NCI-H1436 (cell line): ENCODE results near the gene CTF1.
"Not testable (repeated sequence)": the region's sequence is repeated elsewhere in the genome, so short reads cannot be mapped to it uniquely, and the experiment has no call there.

Experiments
- DNase-seq: peaks from one replicate; lab custom pipeline; 2025; lab: John Stamatoyannopoulos, UW

The CTF1 gene

DNA sequence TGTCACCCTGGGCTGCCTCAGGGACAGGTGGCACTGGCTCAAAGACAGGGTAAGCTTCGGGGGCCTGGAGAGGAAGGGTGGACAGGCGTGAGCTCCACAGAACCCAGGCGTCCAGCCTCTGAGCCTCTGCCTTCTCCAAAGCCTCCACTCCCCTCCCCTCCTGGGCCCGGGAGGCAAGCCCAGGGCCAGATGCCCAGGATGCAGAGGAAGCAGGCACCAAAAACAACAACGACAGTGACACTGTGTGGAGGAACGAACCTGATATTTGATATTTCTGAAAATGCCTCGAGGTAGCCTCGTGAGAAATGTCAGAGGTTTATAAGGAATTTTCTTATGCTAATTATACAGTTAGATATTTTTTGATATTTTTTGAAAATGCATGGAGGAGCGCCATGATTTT lies 8.5 kb upstream of the CTF1 start:
- DNase-seq: no peak

DNA sequence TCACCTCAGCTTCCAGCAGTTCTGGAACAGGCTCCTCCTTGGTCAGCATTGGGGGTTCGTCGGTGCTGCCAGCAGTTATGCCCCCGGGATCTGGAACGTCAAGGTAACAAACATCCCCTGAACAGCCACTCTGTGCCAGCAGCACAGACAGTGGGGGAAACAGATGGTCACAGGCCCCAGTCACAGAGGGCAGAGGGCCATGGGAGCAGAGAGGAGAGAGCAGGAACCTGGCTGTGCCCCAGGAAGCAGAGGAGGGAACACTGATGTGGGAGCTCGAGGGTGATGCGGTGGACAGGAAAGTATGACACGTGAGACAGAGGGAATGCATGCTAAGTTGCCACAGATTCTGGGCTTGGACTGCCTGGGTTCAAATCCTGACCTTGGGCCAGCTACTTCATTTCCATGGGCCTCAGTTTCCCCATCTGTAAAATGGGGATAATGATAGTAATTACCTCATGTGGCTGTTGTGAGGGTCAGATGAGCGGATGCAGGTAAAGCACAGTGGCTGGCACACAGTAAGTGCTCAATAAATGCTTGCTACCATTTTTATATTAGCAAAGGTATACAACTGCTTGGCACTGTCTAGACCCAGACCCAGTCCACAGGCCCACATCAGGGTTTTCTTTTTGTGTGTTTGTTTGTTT lies 7.4 kb upstream of the CTF1 start:
- no peak for DNase-seq

- no peak for DNase-seq
Measured at GRCh38 chr16:30889721-30890120, 6.7 kb upstream of the CTF1 start.

GRCh38 chr16:30891043-30891823 lies 5.2 kb upstream of the CTF1 start:
- DNase-seq: not testable (repeated sequence)

GRCh38 chr16:30892670-30893416 lies 3.6 kb upstream of the CTF1 start:
- DNase-seq: no peak

- DNase-seq: no peak
Measured at GRCh38 chr16:30893417-30893743, 3.0 kb upstream of the CTF1 start.

DNA sequence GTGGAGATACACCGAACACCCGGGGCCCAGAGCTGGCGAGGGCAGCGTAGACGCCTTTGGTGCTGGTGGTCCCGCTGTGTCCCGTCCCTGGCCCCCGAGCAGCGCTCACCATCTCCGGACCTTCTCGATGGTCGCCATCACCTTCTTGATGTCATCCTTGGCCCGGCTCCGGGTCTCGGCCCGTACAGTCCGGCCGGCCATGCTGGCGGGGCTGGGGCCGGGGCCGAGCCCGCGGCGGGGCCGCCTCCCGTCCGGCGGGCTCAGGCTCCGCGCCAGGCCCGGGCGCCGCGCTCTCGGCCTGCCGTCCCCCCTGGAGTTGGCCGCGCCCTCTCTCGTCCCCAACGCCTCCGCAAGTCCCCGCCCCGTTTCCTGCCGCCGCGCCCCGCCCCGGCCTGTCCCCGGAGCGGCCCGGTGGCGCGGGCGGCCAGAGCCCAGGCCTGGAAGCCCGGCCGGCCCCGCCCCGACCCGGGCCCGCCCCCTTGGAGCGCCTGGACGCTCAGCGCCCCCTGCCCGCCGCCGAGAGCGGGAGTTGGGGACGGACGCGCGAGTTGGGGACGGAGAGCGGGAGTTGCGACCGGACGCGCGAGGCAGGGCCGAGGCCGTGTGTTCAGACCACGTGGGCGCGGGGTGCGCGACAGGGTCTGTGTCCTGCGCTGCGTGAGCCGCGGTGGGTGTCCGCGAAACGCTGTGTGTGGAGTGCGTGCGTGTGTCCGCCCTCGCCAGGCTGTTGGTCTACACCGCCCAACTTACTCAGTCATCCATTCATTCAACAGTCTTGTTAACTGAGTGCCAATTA lies 2.5 kb upstream of the CTF1 start, which contains the start of gene BCL7C:
TSS of gene BCL7C (minus strand) at position 334 of the 796 bp plus-strand sequence. CDS start at position 201, 133 bp downstream.
- peak; percentile 81 for DNase-seq

GRCh38 chr16:30894540-30895368 lies 1.7 kb upstream of the CTF1 start:
- DNase-seq: no peak

DNA sequence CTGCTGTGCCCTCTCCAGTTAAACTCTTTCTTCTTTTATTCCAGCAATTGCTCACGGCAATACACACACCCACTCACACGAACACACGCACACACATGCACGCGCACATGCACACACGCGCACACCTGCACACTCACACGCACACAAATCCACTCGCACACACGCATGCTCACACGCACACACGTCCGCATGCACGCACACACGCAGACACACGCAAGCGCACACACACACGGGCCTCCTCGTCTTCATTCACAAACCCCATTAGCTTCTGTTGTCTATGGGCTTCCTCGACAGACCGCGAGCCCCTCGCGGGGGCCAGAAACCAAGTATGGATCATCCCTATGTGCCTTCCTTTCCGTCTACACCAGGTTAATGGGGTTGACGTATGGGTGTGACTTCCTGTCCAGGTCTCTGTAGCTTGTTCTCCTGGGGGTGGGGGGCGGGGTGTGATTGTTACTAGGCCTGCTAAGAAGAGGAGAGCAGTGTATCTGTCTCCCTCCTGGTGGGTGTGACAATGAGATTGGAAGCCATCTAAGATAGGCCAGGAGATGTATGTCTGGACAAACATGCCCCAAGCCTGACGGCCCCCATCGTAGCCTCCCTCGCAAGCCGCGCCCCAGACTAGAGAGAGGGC lies 670 bp upstream of the CTF1 start:
- no peak for DNase-seq

DNA sequence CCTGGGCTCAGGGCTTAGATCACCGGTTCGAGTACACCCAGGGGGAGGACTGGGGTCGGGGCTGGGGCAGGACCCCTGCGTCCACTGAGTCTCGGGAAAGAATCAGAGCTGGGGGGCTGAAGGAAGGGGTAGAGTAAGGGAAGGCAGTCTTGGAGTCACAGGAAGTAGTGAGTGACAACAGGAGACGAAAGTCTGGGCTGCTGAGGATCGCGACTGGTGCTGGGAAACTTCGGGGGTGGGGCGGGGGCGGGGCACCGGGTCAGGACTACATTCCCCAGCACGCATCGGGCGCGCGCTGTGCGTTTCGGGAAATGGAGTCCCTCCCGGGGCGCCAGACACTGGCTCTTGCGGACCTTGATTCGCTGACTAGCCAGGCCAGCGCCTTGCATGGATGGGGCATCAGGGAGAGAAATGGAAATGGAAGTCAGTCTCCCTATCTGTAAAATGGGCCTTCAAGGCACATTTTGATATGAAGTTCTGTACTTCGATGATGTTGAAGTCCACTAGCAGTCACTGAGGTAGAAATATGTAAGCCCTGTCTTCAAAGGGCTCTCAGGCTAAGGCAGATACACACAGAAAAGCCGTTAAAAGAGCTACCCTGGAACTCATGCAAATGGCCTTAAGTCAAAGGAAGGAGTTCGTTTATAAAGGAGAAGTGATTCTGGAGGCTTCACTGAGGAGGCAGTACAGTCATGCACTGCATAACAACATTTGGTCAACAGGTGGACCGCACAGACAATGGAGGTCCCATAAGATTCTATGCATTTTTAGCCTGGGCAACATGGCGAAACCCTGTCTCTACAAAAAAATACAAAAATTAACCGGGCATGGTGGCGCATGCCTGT lies 697 bp downstream of the CTF1 start:
- peak; percentile 84 for DNase-seq

DNA sequence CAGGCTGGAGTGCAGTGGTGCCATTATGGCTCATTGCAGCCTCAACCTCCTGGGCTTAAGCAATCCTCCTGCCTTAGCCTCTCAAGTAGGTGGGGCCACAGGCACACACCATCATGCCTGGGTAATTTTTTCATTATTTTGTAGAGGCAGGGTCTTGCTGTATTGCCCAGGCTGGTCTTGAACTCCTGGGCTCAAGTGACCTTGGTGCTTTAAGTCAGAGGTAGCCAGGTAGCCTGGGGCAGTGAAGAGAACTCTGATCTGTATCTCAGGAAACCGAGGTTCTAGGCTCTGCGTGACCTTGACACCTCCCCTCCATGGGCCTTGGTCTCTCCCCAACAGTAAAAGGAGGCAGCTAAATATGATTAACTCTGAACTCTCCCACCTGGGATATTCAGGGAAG lies 3.4 kb downstream of the CTF1 start:
- DNase-seq: no peak

- DNase-seq: no peak
Measured at GRCh38 chr16:30900588-30900987, 4.2 kb downstream of the CTF1 start.

GRCh38 chr16:30901201-30902028 lies 5.0 kb downstream of the CTF1 start:
- DNase-seq: no peak

- DNase-seq: peak; percentile 40
Measured at GRCh38 chr16:30902029-30902972, 5.9 kb downstream of the CTF1 start.

DNA sequence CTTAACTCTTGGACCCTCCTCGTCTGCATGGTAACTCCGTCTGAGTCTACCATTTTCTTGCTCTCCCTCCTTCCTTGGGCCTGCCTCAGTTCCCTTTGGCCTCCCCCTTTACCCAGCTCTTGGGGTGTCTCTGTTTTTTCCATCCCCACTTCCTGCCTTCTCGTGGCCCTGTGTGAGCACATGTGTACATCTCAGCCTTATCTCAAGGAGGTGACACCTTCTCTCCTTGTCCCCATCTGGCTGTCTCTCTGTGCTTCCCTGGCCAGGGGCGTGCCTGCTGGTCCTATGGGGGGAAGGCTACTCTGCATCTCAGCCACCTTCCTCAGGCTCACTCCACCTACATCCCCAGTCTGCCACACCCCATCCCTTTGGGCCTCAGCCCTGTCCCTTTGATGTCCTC lies 6.6 kb downstream of the CTF1 start:
- no peak for DNase-seq

- no peak for DNase-seq
Measured at GRCh38 chr16:30903596-30903995, 7.2 kb downstream of the CTF1 start.

GRCh38 chr16:30904114-30904780 lies 7.8 kb downstream of the CTF1 start:
- no peak for DNase-seq
